ENCODE data around the gene ZMYND10.

GRCh38 chr3:50341996-50342650, 3.4 kb downstream of the ZMYND10 start:
- TF ChIP-seq CTCF (optimal IDR thresholded peaks at IDR 0.05 in 1 of 3, IDR thresholded peaks at IDR 0.05 in 1 of 3, conservative IDR thresholded peaks at IDR 0.05 in 1 of 3; ENCODE audit: extremely low read depth in 1 of 3, insufficient read depth in 2 of 3, low read length in 3 of 3) (no peak), EZH2 (IDR thresholded peaks at IDR 0.05; ENCODE audit: low read length) (no peak)
